Esophagus squamous epithelium (tissue), 4 donors: ENCODE measurements around the gene KLRC4.

ENCODE experiments used
- CTCF ChIP-seq, 6 experiments: fragments of 450-650 bp in 4 of 6; fragments of 200-600 bp in 2 of 6; sonication (generic) in 2 of 6; IDR thresholded peaks; one replicate each; pipeline ENCODE4 v1.5.1; 2016 to 2019; ENCODE audit warnings: antibody characterized with exemption in 6 of 6, mild to moderate bottlenecking in 4 of 6, moderate library complexity in 4 of 6
- POLR2A ChIP-seq, 4 donors: fragments of 450-650 bp; IDR thresholded peaks; one replicate each; pipeline ENCODE4 v1.6.1; 2017; ENCODE audit warnings: antibody characterized with exemption in 4 of 4, mild to moderate bottlenecking in 4 of 4, moderate library complexity in 3 of 4

- TF ChIP-seq CTCF (IDR thresholded peaks at IDR 0.05) (no peak), POLR2A (IDR thresholded peaks at IDR 0.05) (no peak)
Measured at GRCh38 chr12:10400829-10401228, 8.7 kb downstream of the KLRC4 start.
